Suprapubic skin (tissue), 4 donors: Measurements from ENCODE around the gene GLP2R. TPM values are rescaled to one million over a fixed set of nuclear protein-coding genes. Genes with fewer than 3 reads are reported as not detected.
A peak's percentile ranks its signal among the peaks of the same experiment; 100 is the strongest.

ENCODE experiments used
- DNase-seq, 2 donors: peaks; one replicate each; pipeline ENCODE4 v3.0.0-alpha.2; 2019; ENCODE audit warnings: low spot score in 2 of 2
- H3K27ac ChIP-seq: fragments of 200-600 bp; sonication (generic); one replicate; pipeline ENCODE4 v1.5.1; 2019
- H3K27me3 ChIP-seq: fragments of 200-600 bp; sonication (generic); one replicate; pipeline ENCODE4 v1.5.1; 2019
- H3K36me3 ChIP-seq: fragments of 200-600 bp; sonication (generic); one replicate; pipeline ENCODE4 v1.5.1; 2019
- H3K4me1 ChIP-seq: fragments of 200-600 bp; sonication (generic); one replicate; pipeline ENCODE4 v1.5.1; 2019
- H3K4me3 ChIP-seq: fragments of 200-600 bp; sonication (generic); one replicate; pipeline ENCODE4 v1.5.1; 2019; ENCODE audit warnings: mild to moderate bottlenecking
- H3K9me3 ChIP-seq: fragments of 200-600 bp; sonication (generic); one replicate; pipeline ENCODE4 v1.5.1; 2019
- CTCF ChIP-seq, 2 donors: fragments of 200-600 bp in 1 of 2; fragments of 450-650 bp in 1 of 2; sonication (generic) in 1 of 2; IDR thresholded peaks; one replicate each; pipeline ENCODE4 v1.5.1; 2016 to 2019; ENCODE audit warnings: antibody characterized with exemption in 2 of 2, mild to moderate bottlenecking in 1 of 2, moderate library complexity in 1 of 2
- EP300 ChIP-seq: sonication (generic); formaldehyde crosslinking; IDR thresholded peaks from one replicate; pipeline ENCODE4 v1.6.1; 2017; ENCODE audit warnings: antibody characterized with exemption
- POLR2A ChIP-seq, 2 donors: fragments of 450-650 bp; IDR thresholded peaks; one replicate each; pipeline ENCODE4 v1.6.1; 2017; ENCODE audit warnings: antibody characterized with exemption in 2 of 2, mild to moderate bottlenecking in 2 of 2, moderate library complexity in 2 of 2
- POLR2AphosphoS5 ChIP-seq, 3 donors: sonication (generic); formaldehyde crosslinking; IDR thresholded peaks; one replicate each; pipeline ENCODE4 v1.6.1; 2017; ENCODE audit warnings: antibody characterized with exemption in 3 of 3
- WGBS: methylation state at CpG from one replicate; pipeline ENCODE4 v1.1.5; 2018; 5-methylcytosine and 5-hydroxymethylcytosine counted together
- total RNA-seq, 4 donors: library from RNA; depleted of rRNA; stranded (reverse); fragments of >200 nt; gene quantifications; one replicate each; pipeline ENCODE4 v1.1.0, GENCODE V29; 2016

GLP2R gene
- total RNA-seq, 4 donors from 2014 or later = 0.40 to 0.76 (median 0.49) TPM; not detected in 1

GRCh38 chr17:9878356-9878755, 52.6 kb downstream of the GLP2R start:
- H3K9me3 ChIP-seq = peaks cover 6% of the 10 kb centered on the region
- H3K36me3 ChIP-seq = no peaks in the 10 kb centered on the region
- no peak overlapping the region for H3K27ac ChIP-seq
- DNase-seq = peak in 1 of 2 donors; percentile 7
- WGBS = 84% methylated on average over 3 of the region's 3 CpGs
- TF ChIP-seq EP300 = no peak
- TF ChIP-seq POLR2AphosphoS5 (IDR thresholded peaks at IDR 0.05) = no peak
- TF ChIP-seq POLR2A (IDR thresholded peaks at IDR 0.05) = no peak
- TF ChIP-seq CTCF (IDR thresholded peaks at IDR 0.05) = no peak
- H3K4me3 ChIP-seq = no peak overlapping the region
- no peaks in the 10 kb centered on the region for H3K27me3 ChIP-seq
- H3K4me1 ChIP-seq = no peaks in the 10 kb centered on the region

- TF ChIP-seq POLR2AphosphoS5 (IDR thresholded peaks at IDR 0.05) (no peak), EP300 (no peak), POLR2A (IDR thresholded peaks at IDR 0.05) (no peak), CTCF (IDR thresholded peaks at IDR 0.05) (no peak)
- no peaks in the 10 kb centered on the region for H3K4me1 ChIP-seq
- no peaks in the 10 kb centered on the region for H3K27me3 ChIP-seq
- no peak overlapping the region for H3K4me3 ChIP-seq
- H3K9me3 ChIP-seq = peaks cover 6% of the 10 kb centered on the region
- WGBS = 86% methylated on average over 8 of the region's 8 CpGs
- no peak for DNase-seq
- no peaks in the 10 kb centered on the region for H3K36me3 ChIP-seq
- H3K27ac ChIP-seq = no peak overlapping the region
Measured at GRCh38 chr17:9878786-9879525, 53.2 kb downstream of the GLP2R start.

GRCh38 chr17:9880582-9880999, 54.9 kb downstream of the GLP2R start:
- no peak overlapping the region for H3K27ac ChIP-seq
- TF ChIP-seq CTCF (IDR thresholded peaks at IDR 0.05) (no peak), POLR2A (IDR thresholded peaks at IDR 0.05) (no peak), POLR2AphosphoS5 (IDR thresholded peaks at IDR 0.05) (no peak), EP300 (no peak)
- H3K4me1 ChIP-seq = no peaks in the 10 kb centered on the region
- no peak for DNase-seq
- no peaks in the 10 kb centered on the region for H3K36me3 ChIP-seq
- peaks cover 6% of the 10 kb centered on the region for H3K9me3 ChIP-seq
- no peaks in the 10 kb centered on the region for H3K27me3 ChIP-seq
- no peak overlapping the region for H3K4me3 ChIP-seq
- 67% methylated on average over 3 of the region's 3 CpGs for WGBS

GRCh38 chr17:9883451-9883850, 57.7 kb downstream of the GLP2R start:
- peaks cover 6% of the 10 kb centered on the region for H3K9me3 ChIP-seq
- H3K27ac ChIP-seq = no peak overlapping the region
- H3K4me3 ChIP-seq = no peak overlapping the region
- H3K36me3 ChIP-seq = no peaks in the 10 kb centered on the region
- DNase-seq = no peak
- H3K27me3 ChIP-seq = no peaks in the 10 kb centered on the region
- TF ChIP-seq POLR2A (IDR thresholded peaks at IDR 0.05) (no peak), CTCF (IDR thresholded peaks at IDR 0.05) (no peak), EP300 (no peak), POLR2AphosphoS5 (IDR thresholded peaks at IDR 0.05) (no peak)
- no peaks in the 10 kb centered on the region for H3K4me1 ChIP-seq

GRCh38 chr17:9886141-9886930, 60.6 kb downstream of the GLP2R start:
- H3K36me3 ChIP-seq = no peaks in the 10 kb centered on the region
- H3K4me3 ChIP-seq = no peak overlapping the region
- no peak overlapping the region for H3K27ac ChIP-seq
- DNase-seq = no peak
- WGBS = 70% methylated on average over 5 of the region's 5 CpGs
- peaks cover 6% of the 10 kb centered on the region for H3K9me3 ChIP-seq
- no peaks in the 10 kb centered on the region for H3K4me1 ChIP-seq
- no peak for TF ChIP-seq POLR2A (IDR thresholded peaks at IDR 0.05)
- no peak for TF ChIP-seq EP300
- no peak for TF ChIP-seq POLR2AphosphoS5 (IDR thresholded peaks at IDR 0.05)
- TF ChIP-seq CTCF (IDR thresholded peaks at IDR 0.05) = no peak
- no peaks in the 10 kb centered on the region for H3K27me3 ChIP-seq
